Measurements from ENCODE around the gene CDH8.

GRCh38 chr16:61968242-61969076 lies 67.8 kb downstream of the CDH8 start:
- no peak for TF ChIP-seq POLR2AphosphoS2 (conservative IDR thresholded peaks at IDR 0.05; ENCODE audit: low read length)
- no peak for TF ChIP-seq CEBPB (IDR thresholded peaks at IDR 0.05)
- no peak for TF ChIP-seq JUN (IDR thresholded peaks at IDR 0.05)
- TF ChIP-seq, protein P1, sequence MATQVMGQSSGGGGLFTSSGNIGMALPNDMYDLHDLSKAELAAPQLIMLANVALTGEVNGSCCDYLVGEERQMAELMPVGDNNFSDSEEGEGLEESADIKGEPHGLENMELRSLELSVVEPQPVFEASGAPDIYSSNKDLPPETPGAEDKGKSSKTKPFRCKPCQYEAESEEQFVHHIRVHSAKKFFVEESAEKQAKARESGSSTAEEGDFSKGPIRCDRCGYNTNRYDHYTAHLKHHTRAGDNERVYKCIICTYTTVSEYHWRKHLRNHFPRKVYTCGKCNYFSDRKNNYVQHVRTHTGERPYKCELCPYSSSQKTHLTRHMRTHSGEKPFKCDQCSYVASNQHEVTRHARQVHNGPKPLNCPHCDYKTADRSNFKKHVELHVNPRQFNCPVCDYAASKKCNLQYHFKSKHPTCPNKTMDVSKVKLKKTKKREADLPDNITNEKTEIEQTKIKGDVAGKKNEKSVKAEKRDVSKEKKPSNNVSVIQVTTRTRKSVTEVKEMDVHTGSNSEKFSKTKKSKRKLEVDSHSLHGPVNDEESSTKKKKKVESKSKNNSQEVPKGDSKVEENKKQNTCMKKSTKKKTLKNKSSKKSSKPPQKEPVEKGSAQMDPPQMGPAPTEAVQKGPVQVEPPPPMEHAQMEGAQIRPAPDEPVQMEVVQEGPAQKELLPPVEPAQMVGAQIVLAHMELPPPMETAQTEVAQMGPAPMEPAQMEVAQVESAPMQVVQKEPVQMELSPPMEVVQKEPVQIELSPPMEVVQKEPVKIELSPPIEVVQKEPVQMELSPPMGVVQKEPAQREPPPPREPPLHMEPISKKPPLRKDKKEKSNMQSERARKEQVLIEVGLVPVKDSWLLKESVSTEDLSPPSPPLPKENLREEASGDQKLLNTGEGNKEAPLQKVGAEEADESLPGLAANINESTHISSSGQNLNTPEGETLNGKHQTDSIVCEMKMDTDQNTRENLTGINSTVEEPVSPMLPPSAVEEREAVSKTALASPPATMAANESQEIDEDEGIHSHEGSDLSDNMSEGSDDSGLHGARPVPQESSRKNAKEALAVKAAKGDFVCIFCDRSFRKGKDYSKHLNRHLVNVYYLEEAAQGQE (IDR thresholded peaks at IDR 0.05): no peak
- TF ChIP-seq TP53 (CRISPR knock-in tag; IDR thresholded peaks at IDR 0.05): no peak
- no peak for TF ChIP-seq CTCF (IDR thresholded peaks at IDR 0.05)
- no peak for TF ChIP-seq RFX5 (IDR thresholded peaks at IDR 0.05)
- TF ChIP-seq HMGXB4 (CRISPR knock-in tag; IDR thresholded peaks at IDR 0.05; ENCODE audit: borderline replicate concordance): no peak
- TF ChIP-seq, protein P2, sequence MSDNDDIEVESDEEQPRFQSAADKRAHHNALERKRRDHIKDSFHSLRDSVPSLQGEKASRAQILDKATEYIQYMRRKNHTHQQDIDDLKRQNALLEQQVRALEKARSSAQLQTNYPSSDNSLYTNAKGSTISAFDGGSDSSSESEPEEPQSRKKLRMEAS (IDR thresholded peaks at IDR 0.05): no peak
- TF ChIP-seq, protein P3, sequence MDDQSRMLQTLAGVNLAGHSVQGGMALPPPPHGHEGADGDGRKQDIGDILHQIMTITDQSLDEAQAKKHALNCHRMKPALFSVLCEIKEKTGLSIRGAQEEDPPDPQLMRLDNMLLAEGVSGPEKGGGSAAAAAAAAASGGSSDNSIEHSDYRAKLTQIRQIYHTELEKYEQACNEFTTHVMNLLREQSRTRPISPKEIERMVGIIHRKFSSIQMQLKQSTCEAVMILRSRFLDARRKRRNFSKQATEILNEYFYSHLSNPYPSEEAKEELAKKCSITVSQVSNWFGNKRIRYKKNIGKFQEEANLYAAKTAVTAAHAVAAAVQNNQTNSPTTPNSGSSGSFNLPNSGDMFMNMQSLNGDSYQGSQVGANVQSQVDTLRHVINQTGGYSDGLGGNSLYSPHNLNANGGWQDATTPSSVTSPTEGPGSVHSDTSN (IDR thresholded peaks at IDR 0.05): no peak
- no peak for TF ChIP-seq ESRRA (IDR thresholded peaks at IDR 0.05; ENCODE audit: borderline replicate concordance, low read length)
- no peak for TF ChIP-seq ZFP36 (IDR thresholded peaks at IDR 0.05; ENCODE audit: borderline replicate concordance, partially characterized antibody)
- no peak for TF ChIP-seq EP300 (IDR thresholded peaks at IDR 0.05)
- TF ChIP-seq MYC (IDR thresholded peaks at IDR 0.05; ENCODE audit: borderline replicate concordance, low read length): no peak
